Esophagus muscularis mucosa (tissue), 4 donors: ENCODE measurements around the gene MFGE8.

Experiments
- CTCF ChIP-seq, 3 experiments: fragments of 200-600 bp in 2 of 3; fragments of 450-650 bp in 1 of 3; sonication (generic) in 2 of 3; IDR thresholded peaks; one replicate each; pipeline ENCODE4 v1.5.1; 2017 to 2019; ENCODE audit warnings: antibody characterized with exemption in 3 of 3, mild to moderate bottlenecking in 2 of 3, moderate library complexity in 1 of 3
- EP300 ChIP-seq: sonication (generic); formaldehyde crosslinking; IDR thresholded peaks from one replicate; pipeline ENCODE4 v1.6.1; 2017; ENCODE audit warnings: antibody characterized with exemption
- POLR2A ChIP-seq: fragments of 450-650 bp; IDR thresholded peaks from one replicate; pipeline ENCODE4 v1.6.1; 2017; ENCODE audit warnings: antibody characterized with exemption, moderate library complexity, mild to moderate bottlenecking, low read depth
- POLR2AphosphoS5 ChIP-seq, 2 donors: sonication (generic); formaldehyde crosslinking; IDR thresholded peaks; one replicate each; pipeline ENCODE4 v1.6.1; 2017; ENCODE audit warnings: antibody characterized with exemption in 2 of 2

GRCh38 chr15:88882785-88883184 lies 30.4 kb downstream of the MFGE8 start:
- TF ChIP-seq POLR2A (no peak), CTCF (IDR thresholded peaks at IDR 0.05) (no peak), POLR2AphosphoS5 (IDR thresholded peaks at IDR 0.05) (no peak), EP300 (no peak)
